Breast epithelium (tissue), 4 donors: ENCODE results near the gene FAM227B. TPM values are rescaled to one million over a fixed set of nuclear protein-coding genes. Genes with fewer than 3 reads are reported as not detected.

ENCODE experiments used
- DNase-seq, 2 donors: peaks; one replicate each; pipeline ENCODE4 v3.0.0-alpha.2; 2019; ENCODE audit warnings: low spot score in 2 of 2
- H3K27ac ChIP-seq, 2 donors: fragments of 200-600 bp; sonication (generic) in 1 of 2; one replicate each; pipeline ENCODE4 v1.5.1; 2016 to 2019; ENCODE audit warnings: mild to moderate bottlenecking in 1 of 2
- H3K27me3 ChIP-seq, 2 donors: fragments of 200-600 bp; sonication (generic) in 1 of 2; one replicate each; pipeline versions ENCODE4 v1.5.1 to v1.6.0; 2017 to 2019; ENCODE audit warnings: control low read depth in 1 of 2, mild to moderate bottlenecking in 1 of 2
- H3K36me3 ChIP-seq: fragments of 200-600 bp; one replicate; pipeline ENCODE4 v1.5.1; 2019
- H3K4me1 ChIP-seq, 2 donors: fragments of 200-600 bp; sonication (generic); one replicate each; pipeline ENCODE4 v1.5.1; 2016 to 2019; ENCODE audit warnings: control low read depth in 1 of 2
- H3K4me3 ChIP-seq, 3 donors: fragments of 200-600 bp; sonication (generic); 1 replicate in 2 of 3; 2 replicates in 1 of 3; pipeline ENCODE4 v1.5.1; 2016 to 2019; ENCODE audit warnings: mild to moderate bottlenecking in 3 of 3, moderate library complexity in 2 of 3
- H3K9me3 ChIP-seq, 2 donors: fragments of 200-600 bp; sonication (generic) in 1 of 2; one replicate each; pipeline ENCODE4 v1.5.1; 2016 to 2019; ENCODE audit warnings: control low read depth in 1 of 2
- POLR2A ChIP-seq: fragments of 450-650 bp; IDR thresholded peaks from one replicate; pipeline ENCODE4 v1.6.1; 2016; ENCODE audit warnings: antibody characterized with exemption, mild to moderate bottlenecking, moderate library complexity
- POLR2AphosphoS5 ChIP-seq, 3 donors: sonication (generic); formaldehyde crosslinking; IDR thresholded peaks; one replicate each; pipeline ENCODE4 v1.6.1; 2017; ENCODE audit warnings: antibody characterized with exemption in 3 of 3
- intact Hi-C: fragments of 100-400 bp; cut with DNase I; formaldehyde crosslinking; loops from one replicate; pipeline ENCODE4 v1.15.1; 2023; ENCODE audit warnings: low total_unique reads
- total RNA-seq, 3 donors: library from RNA; depleted of rRNA; stranded (reverse); fragments of >200 nt; gene quantifications; one replicate each; pipeline ENCODE4 v1.1.0, GENCODE V29; 2016
- TF ChIP-seq, protein P1 (sequence below), 3 donors: fragments of 450-650 bp; IDR thresholded peaks; one replicate each; pipeline ENCODE4 v1.5.1; 2016 to 2017; ENCODE audit warnings: antibody characterized with exemption in 3 of 3, mild to moderate bottlenecking in 3 of 3, moderate library complexity in 3 of 3

Gene FAM227B
- total RNA-seq, 3 donors from 2014 or later: 1.3 to 13.0 (median 4.9) TPM

DNA sequence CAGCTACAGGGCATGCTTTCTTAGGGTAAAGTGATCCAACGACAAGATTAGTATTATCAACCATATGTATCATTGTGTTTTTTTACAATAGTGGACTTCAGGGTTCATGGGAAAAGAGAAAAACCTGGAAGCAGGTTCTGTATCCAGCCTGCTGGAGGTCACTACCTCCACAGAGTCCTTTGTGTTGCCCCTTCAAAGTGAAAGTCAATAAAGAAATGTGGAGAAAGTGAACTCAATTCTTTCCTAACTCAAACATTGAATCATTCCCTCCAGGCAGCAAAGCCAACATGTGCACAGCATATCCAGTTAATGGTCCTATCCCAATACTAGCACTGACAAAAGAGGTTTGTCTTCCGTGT, 152.2 kb downstream of the FAM227B start:
- Histone ChIP-seq H3K4me3 (no peak overlapping the region), H3K27ac (no peak overlapping the region), H3K9me3 (no peaks in the 10 kb centered on the region), H3K36me3 (no peaks in the 10 kb centered on the region), H3K4me1 (no peaks in the 10 kb centered on the region), H3K27me3 (no peaks in the 10 kb centered on the region)
- TF ChIP-seq POLR2A (no peak), POLR2AphosphoS5 (IDR thresholded peaks at IDR 0.05) (no peak)
- TF ChIP-seq, protein P1, sequence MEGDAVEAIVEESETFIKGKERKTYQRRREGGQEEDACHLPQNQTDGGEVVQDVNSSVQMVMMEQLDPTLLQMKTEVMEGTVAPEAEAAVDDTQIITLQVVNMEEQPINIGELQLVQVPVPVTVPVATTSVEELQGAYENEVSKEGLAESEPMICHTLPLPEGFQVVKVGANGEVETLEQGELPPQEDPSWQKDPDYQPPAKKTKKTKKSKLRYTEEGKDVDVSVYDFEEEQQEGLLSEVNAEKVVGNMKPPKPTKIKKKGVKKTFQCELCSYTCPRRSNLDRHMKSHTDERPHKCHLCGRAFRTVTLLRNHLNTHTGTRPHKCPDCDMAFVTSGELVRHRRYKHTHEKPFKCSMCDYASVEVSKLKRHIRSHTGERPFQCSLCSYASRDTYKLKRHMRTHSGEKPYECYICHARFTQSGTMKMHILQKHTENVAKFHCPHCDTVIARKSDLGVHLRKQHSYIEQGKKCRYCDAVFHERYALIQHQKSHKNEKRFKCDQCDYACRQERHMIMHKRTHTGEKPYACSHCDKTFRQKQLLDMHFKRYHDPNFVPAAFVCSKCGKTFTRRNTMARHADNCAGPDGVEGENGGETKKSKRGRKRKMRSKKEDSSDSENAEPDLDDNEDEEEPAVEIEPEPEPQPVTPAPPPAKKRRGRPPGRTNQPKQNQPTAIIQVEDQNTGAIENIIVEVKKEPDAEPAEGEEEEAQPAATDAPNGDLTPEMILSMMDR (IDR thresholded peaks at IDR 0.05): no peak
- intact Hi-C loops: no loop called here
- DNase-seq: no peak

DNA sequence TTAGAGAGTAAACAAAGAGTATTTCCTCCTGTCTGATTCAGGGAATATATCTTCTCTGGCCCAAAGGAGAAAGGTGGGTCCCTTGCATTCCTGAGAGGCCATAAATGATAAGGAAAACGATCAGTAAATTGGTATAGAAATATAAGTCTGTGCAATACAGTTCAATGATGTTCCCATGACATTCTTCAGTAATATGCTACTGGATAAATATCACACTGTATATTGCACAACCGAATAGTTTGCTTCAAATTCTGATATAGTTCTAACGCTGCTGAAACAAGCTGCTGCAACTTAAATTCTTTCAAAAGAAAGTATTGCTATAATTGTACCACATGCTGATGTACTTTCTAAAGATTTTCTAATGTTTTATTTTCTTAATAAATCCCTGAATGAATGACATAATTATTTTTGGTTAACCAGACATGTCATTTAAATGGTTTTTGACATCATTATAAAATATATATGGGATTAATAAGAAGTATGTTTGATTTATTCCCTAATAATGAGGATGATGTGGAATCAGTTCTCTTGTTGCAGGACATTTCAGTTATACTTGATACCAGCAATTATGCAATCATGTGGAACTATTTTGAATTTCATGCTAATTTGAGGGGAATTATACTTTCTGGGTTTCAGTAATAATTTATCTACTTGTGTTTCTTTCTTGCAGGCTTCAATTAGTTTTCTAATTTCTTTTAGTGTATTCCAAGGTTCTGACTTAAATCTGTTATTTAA, 152.7 kb downstream of the FAM227B start:
- no peaks in the 10 kb centered on the region for H3K36me3 ChIP-seq
- H3K4me3 ChIP-seq: no peak overlapping the region
- H3K9me3 ChIP-seq: no peaks in the 10 kb centered on the region
- no peak for DNase-seq
- intact Hi-C loops: no loop called here
- no peaks in the 10 kb centered on the region for H3K4me1 ChIP-seq
- TF ChIP-seq POLR2AphosphoS5 (IDR thresholded peaks at IDR 0.05) (no peak), POLR2A (no peak)
- TF ChIP-seq, protein P1 (IDR thresholded peaks at IDR 0.05): no peak
- no peaks in the 10 kb centered on the region for H3K27me3 ChIP-seq
- no peak overlapping the region for H3K27ac ChIP-seq

DNA sequence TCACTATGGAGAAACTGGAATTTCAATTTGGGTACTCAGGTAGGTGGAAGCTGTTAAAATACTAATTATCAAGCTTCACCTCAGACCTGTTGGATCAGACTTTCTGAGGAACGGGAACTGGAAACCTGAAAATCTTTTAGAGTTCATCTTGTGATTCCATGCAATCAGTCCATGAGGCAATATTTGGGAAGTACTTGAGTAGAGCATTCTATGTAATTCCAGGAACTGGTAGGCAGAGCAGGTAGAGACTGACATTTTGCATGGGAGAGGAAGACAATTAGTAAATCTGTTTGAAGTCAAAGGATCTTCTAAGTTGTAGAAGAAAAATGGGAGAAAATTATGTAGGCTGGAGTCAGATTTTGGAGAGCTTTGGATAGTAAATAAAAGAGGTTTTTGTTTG, 154.5 kb downstream of the FAM227B start:
- Histone ChIP-seq H3K9me3 (no peaks in the 10 kb centered on the region), H3K4me1 (no peaks in the 10 kb centered on the region), H3K27ac (no peak overlapping the region), H3K36me3 (no peaks in the 10 kb centered on the region), H3K27me3 (no peaks in the 10 kb centered on the region), H3K4me3 (peak overlapping the region in 1 of 3 donors; percentile 17)
- no peak for TF ChIP-seq POLR2AphosphoS5 (IDR thresholded peaks at IDR 0.05)
- TF ChIP-seq, protein P1 (IDR thresholded peaks at IDR 0.05): no peak
- TF ChIP-seq POLR2A: no peak
- DNase-seq: no peak
- intact Hi-C loops: no loop called here

DNA sequence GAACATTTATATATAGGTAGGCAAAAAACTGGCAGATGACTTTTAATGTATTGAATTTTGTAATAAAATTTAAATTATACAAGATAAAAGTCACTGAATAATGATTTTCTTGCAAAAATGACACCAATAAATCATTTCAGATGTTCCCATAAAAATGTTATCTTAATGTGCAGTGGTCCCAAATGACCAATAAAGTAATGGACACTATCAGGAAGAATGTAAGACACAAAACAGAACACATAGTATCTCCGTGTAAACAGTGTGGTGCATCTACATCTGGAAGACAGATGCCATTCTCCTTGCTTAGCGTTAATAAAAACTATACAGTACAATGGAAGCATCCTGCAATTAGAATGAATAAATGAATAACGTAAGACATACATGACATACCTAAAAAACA, 156.1 kb downstream of the FAM227B start:
- Histone ChIP-seq H3K9me3 (no peaks in the 10 kb centered on the region), H3K27ac (no peak overlapping the region), H3K27me3 (no peaks in the 10 kb centered on the region), H3K36me3 (no peaks in the 10 kb centered on the region), H3K4me1 (no peaks in the 10 kb centered on the region), H3K4me3 (no peak overlapping the region)
- intact Hi-C loops: no loop called here
- DNase-seq: no peak
- TF ChIP-seq, protein P1 (IDR thresholded peaks at IDR 0.05): no peak
- TF ChIP-seq POLR2A (no peak), POLR2AphosphoS5 (IDR thresholded peaks at IDR 0.05) (no peak)

DNA sequence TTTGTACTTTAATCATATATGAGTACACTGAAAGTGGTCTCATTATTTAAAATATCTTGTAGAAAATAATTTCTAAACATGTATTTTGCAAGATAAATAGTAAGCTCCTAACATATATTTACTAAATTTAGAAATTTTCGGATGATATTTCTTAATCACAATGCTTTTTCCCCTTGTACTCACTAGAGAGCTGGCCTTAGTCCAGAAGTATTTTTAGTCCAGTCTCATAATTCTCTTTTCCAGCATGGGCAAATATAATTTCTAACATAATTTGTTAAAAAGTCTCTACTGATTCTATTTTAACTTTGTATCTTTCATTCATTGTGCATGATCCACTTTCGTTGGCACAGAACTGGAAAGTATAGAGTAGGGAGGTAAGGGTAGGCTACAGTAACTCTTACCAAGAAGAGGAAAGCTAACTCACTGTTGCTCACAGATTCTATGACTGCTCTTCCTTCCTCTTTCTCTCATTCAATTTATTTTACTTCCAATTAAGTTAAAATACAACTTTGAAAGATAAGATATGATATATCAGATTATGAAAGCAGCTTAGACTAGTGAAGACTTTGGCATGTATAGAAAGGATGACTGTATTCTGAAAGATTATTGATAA, 158.3 kb downstream of the FAM227B start:
- no peaks in the 10 kb centered on the region for H3K4me1 ChIP-seq
- no peak overlapping the region for H3K27ac ChIP-seq

More for the DNA sequence above, 158.3 kb downstream of the FAM227B start:
- no peaks in the 10 kb centered on the region for H3K27me3 ChIP-seq
- no peaks in the 10 kb centered on the region for H3K9me3 ChIP-seq
- no peaks in the 10 kb centered on the region for H3K36me3 ChIP-seq
- intact Hi-C loops: no loop called here
- no peak for DNase-seq
- TF ChIP-seq POLR2A (no peak), POLR2AphosphoS5 (IDR thresholded peaks at IDR 0.05) (no peak)
- TF ChIP-seq, protein P1 (IDR thresholded peaks at IDR 0.05): no peak
- H3K4me3 ChIP-seq: no peak overlapping the region
